HG03139 (cell line): ENCODE measurements around the gene MARK3.

ENCODE experiments used
- ATAC-seq: cut with Tn5 transposase; IDR thresholded peaks from one replicate; pipeline ENCODE4 v1.9.1; 2021; ENCODE audit not compliant: unreplicated experiment

The MARK3 gene

DNA sequence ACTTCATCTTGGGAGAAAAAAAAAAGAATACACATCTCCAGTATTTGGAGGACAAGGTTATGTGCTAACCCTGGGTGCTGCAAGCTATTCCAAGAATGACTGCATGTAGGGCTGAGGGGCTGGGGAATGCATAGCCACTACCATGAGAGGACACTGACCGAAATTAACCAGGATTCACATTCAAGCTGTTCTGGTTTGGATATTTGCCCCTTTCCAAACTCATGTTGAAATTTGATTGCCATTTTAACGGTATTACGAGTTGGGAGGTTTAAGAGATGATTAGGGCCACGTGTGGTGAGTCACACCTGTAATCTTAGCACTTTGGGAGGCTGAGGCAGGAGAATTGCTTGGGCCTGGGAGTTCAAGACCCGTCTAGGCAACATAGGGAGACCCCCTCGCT, 18.5 kb upstream of the MARK3 start:
- ATAC-seq, result no peak

DNA sequence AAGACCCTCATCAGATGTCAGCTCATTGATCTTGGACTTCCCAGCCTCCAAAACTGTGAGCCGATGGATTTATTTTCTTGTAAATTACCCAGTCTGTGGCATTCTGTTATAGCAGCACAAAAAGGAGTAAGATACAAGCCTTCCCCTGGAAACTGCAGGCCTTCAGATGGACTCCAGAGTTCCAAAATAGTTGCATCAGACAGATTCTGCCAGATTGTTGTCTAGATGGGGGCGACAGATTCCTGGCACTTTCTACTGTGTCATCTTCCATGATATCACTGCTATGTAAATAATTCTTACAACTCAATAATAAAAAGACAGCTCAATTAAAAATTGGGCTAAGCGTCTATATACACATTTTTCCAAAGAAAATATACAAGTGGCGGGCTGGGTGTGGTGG, 17.2 kb upstream of the MARK3 start:
- ATAC-seq, result no peak

DNA sequence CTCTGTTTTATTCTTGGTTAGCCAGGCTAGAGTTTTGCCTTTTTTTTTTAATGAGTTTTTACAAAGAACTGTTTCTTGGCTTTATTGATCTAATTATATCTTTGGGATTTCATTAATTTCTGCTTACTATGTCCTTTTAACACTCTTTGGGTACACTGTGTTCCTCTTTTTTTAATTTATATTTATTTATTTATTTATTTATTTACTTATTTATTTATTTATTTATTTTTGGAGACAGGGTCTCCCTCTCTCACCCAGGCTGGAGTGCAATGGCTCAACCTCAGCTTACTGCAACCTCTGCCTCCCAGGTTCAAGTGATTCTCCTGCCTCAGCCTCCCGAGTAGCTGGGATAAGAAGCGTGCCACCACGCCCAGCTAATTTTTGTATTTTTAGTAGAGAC, 15.1 kb upstream of the MARK3 start:
- ATAC-seq, result no peak

GRCh38 chr14:103372017-103372416, 13.2 kb upstream of the MARK3 start:
- ATAC-seq, result no peak

- no peak for ATAC-seq
Measured at GRCh38 chr14:103372552-103373304, 12.5 kb upstream of the MARK3 start.

DNA sequence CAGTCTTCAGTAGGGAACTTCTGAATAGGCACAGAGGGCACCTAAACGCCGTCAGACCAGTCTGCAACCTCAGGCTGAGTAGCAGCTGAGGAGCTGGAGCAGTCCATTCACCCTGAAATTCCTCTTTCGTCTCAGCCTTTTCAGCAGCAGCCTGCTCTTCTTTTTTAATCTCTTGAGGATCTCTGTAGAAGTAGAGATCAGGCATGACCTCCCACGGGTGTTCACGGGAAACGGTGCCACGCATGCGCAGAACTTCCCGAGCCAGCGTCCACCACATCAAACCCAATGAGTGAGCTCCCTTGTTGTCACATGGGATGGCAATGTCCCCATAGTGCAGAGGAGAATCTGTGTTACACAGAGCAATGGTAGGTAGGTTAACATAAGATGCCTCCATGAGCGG, 11.1 kb upstream of the MARK3 start:
- no peak for ATAC-seq

DNA sequence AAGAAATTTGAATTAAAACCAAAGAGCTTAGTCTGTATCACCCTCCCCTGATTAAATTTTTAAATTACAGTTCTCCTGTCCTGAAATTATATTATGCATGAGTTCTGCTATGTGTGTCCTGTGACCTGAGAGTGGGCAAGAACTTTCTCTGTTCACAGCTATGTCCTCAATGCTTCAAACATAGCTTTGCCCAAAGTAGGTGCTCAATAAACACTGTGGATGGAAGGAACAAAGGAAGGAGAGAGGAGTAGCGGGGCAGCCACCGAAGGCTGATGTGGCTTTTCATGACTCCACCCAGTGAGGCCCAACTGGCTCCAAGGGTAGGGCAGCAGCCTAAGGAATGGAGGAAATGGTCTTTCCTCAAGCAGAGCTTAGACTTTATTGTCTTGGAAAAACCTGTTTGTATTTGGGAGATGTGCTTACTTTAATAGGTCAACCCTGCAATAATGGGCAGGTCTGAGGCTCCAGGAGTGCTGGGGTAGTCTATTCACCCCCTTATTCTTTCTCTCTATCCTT, 7.6 kb upstream of the MARK3 start:
- ATAC-seq, result no peak

DNA sequence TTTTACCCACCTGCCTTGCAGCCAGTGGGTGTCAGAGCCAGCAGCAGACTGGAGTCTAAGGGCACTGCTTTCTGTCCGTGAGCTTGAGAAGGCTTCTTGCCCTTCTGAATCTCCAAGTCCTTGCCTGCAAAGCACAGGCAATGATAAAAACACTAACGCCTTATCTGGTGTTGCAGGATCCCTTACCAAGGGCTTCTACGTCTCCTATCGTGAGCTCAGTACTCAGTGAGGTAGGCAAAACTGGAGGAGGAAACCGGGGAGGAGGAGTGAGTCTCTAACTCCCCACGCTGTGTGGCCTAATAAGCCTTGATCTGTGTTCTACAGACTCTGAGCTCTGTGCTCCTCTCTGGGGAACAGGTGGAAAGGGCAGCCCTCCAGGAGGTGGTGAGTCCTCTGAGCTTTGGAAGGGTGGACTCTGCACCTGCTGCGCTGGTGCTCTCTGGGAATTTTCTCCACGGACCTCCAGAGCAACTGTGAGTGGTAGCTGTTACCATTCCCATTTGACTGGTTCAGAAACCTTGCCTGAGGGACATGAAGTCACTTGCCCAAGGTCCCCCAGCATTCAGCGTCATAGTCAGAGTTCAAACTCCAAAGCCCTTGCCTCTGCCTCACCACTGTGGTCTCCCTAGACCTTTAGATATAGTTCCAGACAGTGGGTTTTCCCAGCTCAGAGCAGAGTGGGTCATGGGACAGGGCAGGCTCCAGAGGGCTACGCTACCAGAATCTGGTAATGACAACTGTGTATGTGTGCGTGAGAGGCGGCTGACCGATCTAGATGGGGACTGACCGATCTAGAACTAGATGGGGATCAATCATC, 7.0 kb upstream of the MARK3 start:
- no peak for ATAC-seq

GRCh38 chr14:103380719-103381377, 4.4 kb upstream of the MARK3 start:
- no peak for ATAC-seq

DNA sequence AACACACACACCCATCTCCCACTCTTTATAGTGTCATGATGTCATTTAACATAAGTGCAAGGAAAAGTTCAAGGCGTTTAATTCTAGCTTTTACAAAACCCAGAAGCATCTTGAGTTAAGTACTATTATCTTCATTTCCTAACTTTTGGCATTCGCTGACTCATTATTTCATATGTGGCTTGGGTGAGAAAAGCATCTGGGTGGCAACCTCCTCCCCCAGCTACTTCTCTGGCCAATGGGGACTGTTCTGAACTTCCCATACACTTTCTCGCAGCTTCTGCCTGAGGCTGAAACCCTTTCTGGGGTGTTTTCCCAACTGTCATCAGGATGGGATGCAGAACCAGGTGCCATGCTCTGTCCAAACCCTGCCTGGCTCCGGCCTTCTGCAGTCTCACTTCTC, 2.8 kb upstream of the MARK3 start:
- ATAC-seq, result no peak

DNA sequence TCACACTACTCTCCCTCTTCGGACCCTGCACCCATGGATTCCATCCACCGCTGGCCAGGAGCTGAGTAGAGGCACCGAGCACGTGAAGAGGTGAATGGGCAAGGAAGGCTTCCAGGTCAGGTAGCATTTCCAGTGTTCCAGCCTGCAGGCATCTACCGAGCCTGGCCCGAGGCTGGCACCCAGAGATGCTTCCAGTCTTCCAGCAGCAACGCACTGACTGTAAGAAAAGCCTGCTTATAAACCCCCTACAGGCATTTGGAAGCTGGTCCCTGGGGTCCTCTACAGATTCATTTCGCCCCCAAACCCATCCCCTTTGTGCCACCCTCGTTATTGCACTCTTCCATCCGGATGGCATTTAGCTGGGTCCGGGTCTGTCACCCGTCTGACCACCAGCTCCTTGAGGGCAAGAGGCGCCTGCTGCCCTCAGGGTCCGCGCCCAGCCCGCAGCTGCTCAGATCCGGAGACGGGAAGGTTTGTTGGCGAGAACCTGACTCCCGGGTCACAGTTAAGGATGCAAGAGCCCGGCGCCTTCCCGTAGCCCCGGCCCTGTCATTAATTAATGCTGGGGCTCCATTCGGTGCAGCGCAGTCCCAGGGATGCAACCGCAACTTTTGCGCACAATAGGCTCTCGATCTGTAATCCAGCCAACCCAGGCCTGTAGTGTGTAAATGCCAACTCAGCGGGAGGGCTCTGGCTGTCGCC, 614 bp upstream of the MARK3 start:
- ATAC-seq, result peak; percentile 7

GRCh38 chr14:103385929-103386712, 906 bp downstream of the MARK3 start:
- ATAC-seq, result peak; percentile 9

DNA sequence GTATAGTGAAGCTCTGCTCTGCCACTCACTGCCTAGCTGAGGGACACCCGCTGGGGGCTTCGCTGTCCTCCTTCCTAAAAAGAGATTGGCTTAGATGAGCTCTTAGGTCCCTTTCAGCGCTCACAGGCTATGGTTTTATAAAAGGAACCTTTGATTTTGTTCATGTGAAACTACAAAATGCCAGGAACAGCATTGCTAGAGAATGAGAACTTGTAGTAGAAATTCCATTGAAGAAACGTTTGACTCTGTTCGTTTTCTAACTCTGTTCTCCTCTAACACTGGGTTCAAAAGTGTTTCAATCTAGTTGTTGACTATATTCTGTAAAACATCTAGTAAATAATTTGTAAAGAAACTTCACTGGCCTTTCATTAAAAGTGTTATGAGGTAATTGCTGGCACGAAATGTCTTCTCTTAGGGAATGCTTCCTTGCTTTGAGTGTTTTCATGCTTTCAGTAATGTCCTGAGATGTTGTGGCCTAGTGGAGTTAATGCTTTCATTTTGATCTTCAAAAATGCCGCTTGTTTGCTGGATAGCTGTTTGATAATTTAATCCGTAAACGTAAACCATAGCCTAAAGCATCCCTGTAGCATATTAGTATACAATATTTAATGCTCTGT, 1.6 kb downstream of the MARK3 start:
- ATAC-seq, result no peak

GRCh38 chr14:103388664-103389063, 3.4 kb downstream of the MARK3 start:
- ATAC-seq, result no peak

GRCh38 chr14:103390605-103391004, 5.4 kb downstream of the MARK3 start:
- no peak for ATAC-seq

- no peak for ATAC-seq
Measured at GRCh38 chr14:103391048-103391447, 5.8 kb downstream of the MARK3 start.

DNA sequence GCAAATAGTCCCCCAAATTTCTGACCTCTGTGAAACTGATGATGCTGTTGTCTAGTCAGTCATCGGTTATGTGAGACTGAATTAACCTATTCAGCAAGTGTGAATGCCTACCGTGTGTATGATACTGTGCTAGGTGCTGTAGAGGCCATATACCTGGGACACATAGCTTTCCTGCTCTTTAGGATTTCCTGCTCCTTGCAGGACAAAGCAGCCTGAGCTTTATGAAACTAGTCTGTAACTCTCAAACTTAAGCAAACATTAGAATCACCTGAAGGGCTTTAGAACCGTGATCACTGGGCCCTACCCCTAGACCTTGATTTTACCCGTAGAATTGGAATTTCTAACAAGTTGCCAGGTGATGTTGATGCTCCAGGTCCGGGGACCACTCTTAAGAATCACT, 6.9 kb downstream of the MARK3 start:
- ATAC-seq, result no peak

DNA sequence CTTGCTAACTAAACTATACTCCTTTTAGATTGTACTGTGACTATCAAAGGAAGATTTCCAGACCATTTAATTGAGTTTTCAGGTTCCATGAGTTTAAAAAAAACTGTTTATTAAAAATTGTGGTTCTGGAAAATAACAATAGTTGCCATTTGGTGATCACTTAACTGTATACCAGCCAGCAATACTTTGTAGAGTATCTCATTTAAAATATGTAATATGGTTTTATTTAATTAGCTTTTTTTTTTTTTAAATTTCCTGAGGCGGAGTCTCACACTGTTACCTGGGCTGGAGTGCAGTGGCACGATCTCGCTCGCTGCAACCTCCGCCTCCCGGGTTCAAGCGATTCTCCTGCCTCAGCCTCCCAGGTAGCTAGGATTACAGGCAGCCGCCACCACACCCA, 7.4 kb downstream of the MARK3 start:
- no peak for ATAC-seq

- ATAC-seq, result no peak
Measured at GRCh38 chr14:103393070-103393469, 7.9 kb downstream of the MARK3 start.
